Natural killer cell (primary cell): Measurements from ENCODE around the gene GRID1. TPM values are rescaled to one million over a fixed set of nuclear protein-coding genes. Genes with fewer than 3 reads are reported as not detected.
"Not testable (repeated sequence)": the region's sequence is repeated elsewhere in the genome, so short reads cannot be mapped to it uniquely, and the experiment has no call there.

Experiments
- ATAC-seq, 3 donors: fragments of 150-1000 bp in 2 of 3; fragments of 200-7000 bp in 1 of 3; cut with Tn5 transposase; 1 replicate in 1 of 3; 2 replicates in 2 of 3; pipeline ENCODE4 v1.10.0; 2021; ENCODE audit warnings: mild to moderate bottlenecking in 2 of 3, moderate library complexity in 2 of 3
- DNase-seq, 2 donors: peaks; one replicate each; pipeline versions ENCODE4 v3.0.0 to v3.0.0-alpha.2; 2013 to 2021; ENCODE audit warnings: mixed read lengths in 1 of 2
- H3K27ac ChIP-seq: one replicate; pipeline ENCODE4 v1.5.1; 2013; ENCODE audit warnings: mild to moderate bottlenecking, low read length
- H3K27me3 ChIP-seq: one replicate; pipeline ENCODE4 v1.6.1; 2013; ENCODE audit warnings: low read length; ENCODE audit not compliant: control insufficient read depth, insufficient read depth
- H3K36me3 ChIP-seq: one replicate; pipeline ENCODE4 v1.6.1; 2013; ENCODE audit warnings: low read length; ENCODE audit not compliant: control insufficient read depth, insufficient read depth
- H3K4me1 ChIP-seq: one replicate; pipeline ENCODE4 v1.6.1; 2013; ENCODE audit warnings: low read length; ENCODE audit not compliant: control insufficient read depth, insufficient read depth
- H3K4me3 ChIP-seq: one replicate; pipeline ENCODE4 v1.5.1; 2013; ENCODE audit warnings: low read length
- H3K9me3 ChIP-seq: one replicate; pipeline ENCODE4 v1.6.1; 2013; ENCODE audit warnings: low read length; ENCODE audit not compliant: control insufficient read depth, insufficient read depth
- H3K27ac Mint-ChIP-seq, 2 donors: one replicate each; pipeline ENCODE4 v1.8.0; 2022; ENCODE audit warnings: mild to moderate bottlenecking in 2 of 2, mixed read lengths in 2 of 2, moderate library complexity in 1 of 2
- H3K27me3 Mint-ChIP-seq, 2 donors: one replicate each; pipeline ENCODE4 v1.8.0; 2022; ENCODE audit warnings: low read depth in 2 of 2, mixed read lengths in 2 of 2
- H3K36me3 Mint-ChIP-seq: one replicate; pipeline ENCODE4 v1.8.0; 2022; ENCODE audit warnings: mixed read lengths
- H3K4me1 Mint-ChIP-seq, 2 donors: one replicate each; pipeline ENCODE4 v1.8.0; 2022; ENCODE audit warnings: mixed read lengths in 2 of 2
- H3K4me3 Mint-ChIP-seq: one replicate; pipeline ENCODE4 v1.8.0; 2022; ENCODE audit warnings: mild to moderate bottlenecking, moderate library complexity, mixed read lengths
- H3K9me3 Mint-ChIP-seq, 2 donors: one replicate each; pipeline ENCODE4 v1.8.0; 2022; ENCODE audit warnings: mixed read lengths in 2 of 2
- WGBS: methylation state at CpG from one replicate; pipeline ENCODE4 v1.1.7; 2013; ENCODE audit warnings: missing lambda C conversion rate; ENCODE audit not compliant: insufficient coverage; 5-methylcytosine and 5-hydroxymethylcytosine counted together
- intact Hi-C: fragments of 100-400 bp; cut with micrococcal nuclease; formaldehyde crosslinking; loops from one replicate; pipeline ENCODE4 v1.14.2; 2022
- total RNA-seq, 4 donors: library from RNA; stranded (reverse); fragments of 120-200 nt in 1 of 4; gene quantifications; one replicate each; pipeline versions ENCODE4 v1.2.3 to v1.2.4, GENCODE V29; 2013 to 2022
- TF ChIP-seq, protein P1 (sequence below): fragments of 200-600 bp; IDR thresholded peaks from one replicate; pipeline ENCODE4 v1.8.0; 2022; ENCODE audit warnings: antibody characterized with exemption

The GRID1 gene
- total RNA-seq, 3 donors from 2014 or later (not counting 1 experiment from before 2014, with no cell fraction given), result not detected

DNA sequence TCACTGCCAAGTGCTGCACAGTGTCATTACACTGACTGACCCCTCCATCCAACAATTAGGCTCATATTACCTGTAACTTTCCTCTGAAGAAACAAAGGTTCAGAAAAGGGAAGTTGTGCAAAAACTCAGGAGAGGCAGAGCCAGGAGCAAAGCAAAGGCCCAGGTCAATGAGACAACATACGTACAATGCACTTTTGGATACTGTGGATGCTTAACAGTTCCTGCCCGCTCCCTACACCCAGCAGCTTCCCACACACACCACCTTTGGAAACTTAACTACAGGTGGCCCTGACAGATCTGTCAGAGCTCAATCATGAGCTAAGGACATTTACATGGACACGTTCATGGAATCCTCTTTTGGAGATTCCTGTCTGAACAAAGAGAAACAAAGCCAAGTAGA, 515.9 kb downstream of the GRID1 start:
- intact Hi-C loops, result no loop called here
- no peaks in the 10 kb centered on the region for H3K36me3 ChIP-seq
- Mint-ChIP-seq H3K36me3 (no peaks in the 10 kb centered on the region), H3K4me3 (no peak overlapping the region), H3K9me3 (peaks cover 8 to 10% of the 10 kb centered on the region in 2 donors), H3K27me3 (no peaks in the 10 kb centered on the region), H3K27ac (no peak overlapping the region), H3K4me1 (no peaks in the 10 kb centered on the region)
- ATAC-seq (no peak), DNase-seq (no peak)
- H3K4me1 ChIP-seq, result no peaks in the 10 kb centered on the region
- peaks cover 4% of the 10 kb centered on the region for H3K9me3 ChIP-seq
- TF ChIP-seq, protein P1, sequence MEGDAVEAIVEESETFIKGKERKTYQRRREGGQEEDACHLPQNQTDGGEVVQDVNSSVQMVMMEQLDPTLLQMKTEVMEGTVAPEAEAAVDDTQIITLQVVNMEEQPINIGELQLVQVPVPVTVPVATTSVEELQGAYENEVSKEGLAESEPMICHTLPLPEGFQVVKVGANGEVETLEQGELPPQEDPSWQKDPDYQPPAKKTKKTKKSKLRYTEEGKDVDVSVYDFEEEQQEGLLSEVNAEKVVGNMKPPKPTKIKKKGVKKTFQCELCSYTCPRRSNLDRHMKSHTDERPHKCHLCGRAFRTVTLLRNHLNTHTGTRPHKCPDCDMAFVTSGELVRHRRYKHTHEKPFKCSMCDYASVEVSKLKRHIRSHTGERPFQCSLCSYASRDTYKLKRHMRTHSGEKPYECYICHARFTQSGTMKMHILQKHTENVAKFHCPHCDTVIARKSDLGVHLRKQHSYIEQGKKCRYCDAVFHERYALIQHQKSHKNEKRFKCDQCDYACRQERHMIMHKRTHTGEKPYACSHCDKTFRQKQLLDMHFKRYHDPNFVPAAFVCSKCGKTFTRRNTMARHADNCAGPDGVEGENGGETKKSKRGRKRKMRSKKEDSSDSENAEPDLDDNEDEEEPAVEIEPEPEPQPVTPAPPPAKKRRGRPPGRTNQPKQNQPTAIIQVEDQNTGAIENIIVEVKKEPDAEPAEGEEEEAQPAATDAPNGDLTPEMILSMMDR, result no peak
- H3K4me3 ChIP-seq, result no peak overlapping the region
- no peaks in the 10 kb centered on the region for H3K27me3 ChIP-seq
- 82% methylated on average over 3 of the region's 3 CpGs for WGBS
- H3K27ac ChIP-seq, result no peak overlapping the region

DNA sequence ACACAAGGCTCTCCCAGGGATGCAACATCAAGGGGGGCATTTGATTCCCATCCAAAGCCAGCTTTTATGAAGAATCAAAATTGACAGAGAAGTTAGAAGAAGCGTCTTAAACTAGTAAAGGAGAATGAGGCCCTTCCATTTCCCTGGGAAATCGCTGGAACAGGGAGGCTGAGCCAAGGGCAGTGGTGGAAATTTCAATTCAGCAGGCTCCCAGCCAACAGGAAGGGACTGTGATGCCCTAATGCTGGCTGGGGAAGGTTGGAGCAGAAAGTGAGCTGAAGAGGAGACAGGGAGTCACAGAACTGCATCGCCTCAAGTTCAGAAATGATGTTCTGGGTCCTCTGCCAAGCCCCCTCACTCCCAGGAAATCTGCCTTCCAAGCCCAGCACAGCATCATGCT, 517.3 kb downstream of the GRID1 start:
- Mint-ChIP-seq H3K4me3 (no peak overlapping the region), H3K27me3 (no peaks in the 10 kb centered on the region), H3K9me3 (peaks cover 6 to 7% of the 10 kb centered on the region in 2 donors), H3K4me1 (no peaks in the 10 kb centered on the region), H3K36me3 (no peaks in the 10 kb centered on the region), H3K27ac (no peak overlapping the region)
- Histone ChIP-seq H3K27me3 (no peaks in the 10 kb centered on the region), H3K4me3 (no peak overlapping the region), H3K9me3 (peaks cover 4% of the 10 kb centered on the region), H3K36me3 (no peaks in the 10 kb centered on the region), H3K4me1 (no peaks in the 10 kb centered on the region), H3K27ac (no peak overlapping the region)
- DNase-seq (no peak), ATAC-seq (no peak)
- intact Hi-C loops, result no loop called here
- 61% methylated on average over 3 of the region's 3 CpGs for WGBS
- TF ChIP-seq, protein P1, result no peak

DNA sequence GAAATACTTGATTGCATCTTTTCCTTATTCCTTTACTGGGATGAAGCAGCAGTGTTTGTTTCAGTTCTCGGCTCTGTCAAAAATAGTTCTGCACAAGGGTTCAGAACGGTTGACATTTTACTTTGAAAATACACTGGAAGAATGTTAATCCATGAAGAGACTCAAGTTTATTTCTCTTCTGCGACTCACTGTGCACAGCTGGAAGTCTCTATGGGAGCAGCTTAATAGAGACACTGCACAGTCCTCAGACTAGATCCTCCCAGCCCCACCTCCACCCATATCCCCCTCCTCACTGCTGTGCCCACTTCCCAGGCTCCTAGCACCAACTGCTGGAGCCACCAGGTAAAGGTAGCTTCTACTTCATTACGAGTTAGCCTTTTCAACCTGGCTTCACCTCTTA, 517.8 kb downstream of the GRID1 start:
- ATAC-seq (no peak), DNase-seq (no peak)
- Mint-ChIP-seq H3K27me3 (no peaks in the 10 kb centered on the region), H3K9me3 (peaks cover 6% of the 10 kb centered on the region in 2 donors), H3K4me1 (no peaks in the 10 kb centered on the region), H3K27ac (no peak overlapping the region), H3K36me3 (no peaks in the 10 kb centered on the region), H3K4me3 (no peak overlapping the region)
- Histone ChIP-seq H3K36me3 (no peaks in the 10 kb centered on the region), H3K4me1 (no peaks in the 10 kb centered on the region), H3K27me3 (no peaks in the 10 kb centered on the region), H3K4me3 (no peak overlapping the region), H3K9me3 (peaks cover 4% of the 10 kb centered on the region), H3K27ac (no peak overlapping the region)
- intact Hi-C loops, result no loop called here
- TF ChIP-seq, protein P1, result no peak
- WGBS, result 77% methylated on average over 4 of the region's 4 CpGs

DNA sequence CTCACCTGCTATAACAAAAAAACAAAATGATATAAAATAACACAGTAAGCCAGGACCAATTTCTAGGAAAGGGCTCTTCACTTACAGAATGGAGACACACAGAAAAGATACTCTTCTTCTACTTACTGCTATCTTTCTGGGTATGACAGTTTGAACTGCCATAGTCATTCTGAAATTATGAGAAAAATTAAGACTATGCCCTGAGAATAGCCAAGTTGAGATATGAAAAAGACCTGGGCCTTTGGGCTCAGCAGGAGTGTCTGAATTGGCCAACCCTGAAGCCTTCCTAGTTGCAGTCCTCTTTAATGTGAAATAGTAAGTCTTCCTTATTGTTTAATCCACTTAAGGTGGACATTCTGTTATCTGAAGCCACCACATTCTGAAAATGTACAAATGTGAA, 519.5 kb downstream of the GRID1 start:
- TF ChIP-seq, protein P1, result no peak
- Mint-ChIP-seq H3K4me3 (no peak overlapping the region), H3K4me1 (no peaks in the 10 kb centered on the region), H3K9me3 (peaks cover 3 to 5% of the 10 kb centered on the region in 2 donors), H3K36me3 (no peaks in the 10 kb centered on the region), H3K27ac (no peak overlapping the region), H3K27me3 (no peaks in the 10 kb centered on the region)
- no peak overlapping the region for H3K27ac ChIP-seq
- no peak for DNase-seq
- ATAC-seq, result no peak
- H3K4me1 ChIP-seq, result no peaks in the 10 kb centered on the region
- no peaks in the 10 kb centered on the region for H3K36me3 ChIP-seq
- H3K4me3 ChIP-seq, result no peak overlapping the region
- H3K9me3 ChIP-seq, result peaks cover 4% of the 10 kb centered on the region
- no peaks in the 10 kb centered on the region for H3K27me3 ChIP-seq
- intact Hi-C loops, result no loop called here

DNA sequence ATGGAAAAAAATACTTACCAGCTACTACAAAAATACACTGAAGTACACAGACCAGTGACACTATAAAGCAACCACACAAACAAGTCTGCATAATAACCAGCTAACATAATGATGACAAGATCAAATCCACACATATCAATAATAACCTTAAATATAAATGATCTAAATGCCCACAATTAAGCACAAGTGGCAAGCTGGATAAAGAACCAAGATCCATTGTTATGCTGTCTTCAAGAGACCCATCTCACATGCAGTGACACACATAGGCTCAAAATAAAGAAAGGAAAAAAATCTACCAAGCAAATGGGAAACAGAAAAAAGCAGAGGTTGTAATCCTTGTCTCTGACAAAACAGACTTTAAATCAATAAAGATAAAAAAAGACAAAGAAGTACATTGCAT, 527.9 kb downstream of the GRID1 start:
- H3K27me3 Mint-ChIP-seq, H3K4me1 ChIP-seq, H3K36me3 Mint-ChIP-seq, ATAC-seq, DNase-seq, H3K4me3 Mint-ChIP-seq, H3K27ac Mint-ChIP-seq, H3K4me1 Mint-ChIP-seq, H3K27ac ChIP-seq, H3K4me3 ChIP-seq, intact Hi-C loops, H3K36me3 ChIP-seq, H3K27me3 ChIP-seq, H3K9me3 ChIP-seq: not testable (repeated sequence)
- H3K9me3 Mint-ChIP-seq, result peaks cover 14 to 27% of the 10 kb centered on the region in 2 donors
